WERI-Rb-1 (cell line): Measurements from ENCODE around the gene SLC19A1.

Experiments
- DNase-seq: peaks from one replicate; pipeline ENCODE4 v3.0.0-alpha.2; 2020
- H3K27ac ChIP-seq: fragments of 250-450 bp; sonication (Bioruptor Pico); 2 replicates; pipeline ENCODE4 v1.5.1; 2020; ENCODE audit warnings: mild to moderate bottlenecking, moderate library complexity
- H3K27me3 ChIP-seq: fragments of 250-450 bp; sonication (Bioruptor Pico); 2 replicates; pipeline ENCODE4 v1.5.1; 2021; ENCODE audit warnings: mild to moderate bottlenecking, low read depth, moderate library complexity; ENCODE audit not compliant: insufficient read depth, severe bottlenecking
- H3K36me3 ChIP-seq: fragments of 250-450 bp; sonication (Bioruptor Pico); 2 replicates; pipeline ENCODE4 v1.5.1; 2020; ENCODE audit warnings: mild to moderate bottlenecking, moderate library complexity
- H3K4me3 ChIP-seq: 2 replicates; pipeline ENCODE4 v1.5.1; 2011; ENCODE audit warnings: low read depth, mild to moderate bottlenecking, control low read depth, low read length
- H3K9me3 ChIP-seq: fragments of 250-450 bp; sonication (Bioruptor Pico); 2 replicates; pipeline ENCODE4 v1.5.1; 2021; ENCODE audit warnings: mild to moderate bottlenecking, moderate library complexity; ENCODE audit not compliant: severe bottlenecking
- TF ChIP-seq, protein P1 (sequence below): IDR thresholded peaks from 2 replicates; pipeline ENCODE4 v1.5.1; 2011; ENCODE audit warnings: low read depth, mild to moderate bottlenecking, control low read depth, inconsistent platforms, low read length

Gene SLC19A1

GRCh38 chr21:45575304-45575992 lies 33.2 kb upstream of the SLC19A1 start:
- H3K4me3 ChIP-seq: no peak overlapping the region
- TF ChIP-seq, protein P1, sequence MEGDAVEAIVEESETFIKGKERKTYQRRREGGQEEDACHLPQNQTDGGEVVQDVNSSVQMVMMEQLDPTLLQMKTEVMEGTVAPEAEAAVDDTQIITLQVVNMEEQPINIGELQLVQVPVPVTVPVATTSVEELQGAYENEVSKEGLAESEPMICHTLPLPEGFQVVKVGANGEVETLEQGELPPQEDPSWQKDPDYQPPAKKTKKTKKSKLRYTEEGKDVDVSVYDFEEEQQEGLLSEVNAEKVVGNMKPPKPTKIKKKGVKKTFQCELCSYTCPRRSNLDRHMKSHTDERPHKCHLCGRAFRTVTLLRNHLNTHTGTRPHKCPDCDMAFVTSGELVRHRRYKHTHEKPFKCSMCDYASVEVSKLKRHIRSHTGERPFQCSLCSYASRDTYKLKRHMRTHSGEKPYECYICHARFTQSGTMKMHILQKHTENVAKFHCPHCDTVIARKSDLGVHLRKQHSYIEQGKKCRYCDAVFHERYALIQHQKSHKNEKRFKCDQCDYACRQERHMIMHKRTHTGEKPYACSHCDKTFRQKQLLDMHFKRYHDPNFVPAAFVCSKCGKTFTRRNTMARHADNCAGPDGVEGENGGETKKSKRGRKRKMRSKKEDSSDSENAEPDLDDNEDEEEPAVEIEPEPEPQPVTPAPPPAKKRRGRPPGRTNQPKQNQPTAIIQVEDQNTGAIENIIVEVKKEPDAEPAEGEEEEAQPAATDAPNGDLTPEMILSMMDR: 0 out of 2 replicates have a peak, but pooled peaks have one; percentile 28
- peak; percentile 7 for DNase-seq
- H3K27me3 ChIP-seq: no peaks in the 10 kb centered on the region
- no peaks in the 10 kb centered on the region for H3K36me3 ChIP-seq
- no peak overlapping the region for H3K27ac ChIP-seq
- H3K9me3 ChIP-seq: no peaks in the 10 kb centered on the region

GRCh38 chr21:45574691-45575090 lies 32.5 kb upstream of the SLC19A1 start:
- no peaks in the 10 kb centered on the region for H3K27me3 ChIP-seq
- TF ChIP-seq, protein P1: no peak

DNA sequence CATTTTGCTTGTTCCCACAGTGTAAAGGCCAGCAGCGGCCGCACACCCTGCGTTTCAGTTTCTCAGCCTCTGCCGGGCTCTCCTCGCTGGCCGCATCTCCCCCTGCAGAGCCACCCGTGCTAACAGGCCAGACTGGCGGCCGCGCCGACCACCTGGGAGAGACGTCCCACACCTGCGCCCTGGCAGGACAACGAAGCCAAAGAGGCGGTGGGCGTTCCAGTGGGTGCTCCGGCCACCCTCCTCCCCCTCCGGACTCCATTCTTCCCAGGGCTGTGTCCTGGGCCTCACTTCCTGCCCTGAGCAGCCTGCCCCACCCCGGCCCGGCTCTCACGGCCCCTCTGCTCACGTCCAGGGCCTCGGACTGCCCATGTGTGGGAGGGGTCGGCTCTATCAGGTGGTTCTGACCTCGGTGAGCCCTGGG lies 31.9 kb upstream of the SLC19A1 start:
- TF ChIP-seq, protein P1: no peak
- H3K36me3 ChIP-seq: no peaks in the 10 kb centered on the region
- H3K9me3 ChIP-seq: no peaks in the 10 kb centered on the region
- DNase-seq: peak; percentile 6
- no peak overlapping the region for H3K27ac ChIP-seq
- no peaks in the 10 kb centered on the region for H3K27me3 ChIP-seq
- no peak overlapping the region for H3K4me3 ChIP-seq

More at GRCh38 chr21:45574691-45575090, 32.5 kb upstream of the SLC19A1 start:
- Histone ChIP-seq H3K4me3 (no peak overlapping the region), H3K27ac (no peak overlapping the region), H3K36me3 (no peaks in the 10 kb centered on the region), H3K9me3 (no peaks in the 10 kb centered on the region)
- peak; percentile 4 for DNase-seq

- TF ChIP-seq, protein P1: no peak
- no peaks in the 10 kb centered on the region for H3K27me3 ChIP-seq
- H3K36me3 ChIP-seq: no peaks in the 10 kb centered on the region
- peak; percentile 3 for DNase-seq
- no peak overlapping the region for H3K27ac ChIP-seq
- no peak overlapping the region for H3K4me3 ChIP-seq
- no peaks in the 10 kb centered on the region for H3K9me3 ChIP-seq
Measured at GRCh38 chr21:45573452-45574035, 31.3 kb upstream of the SLC19A1 start.

- H3K27me3 ChIP-seq: no peaks in the 10 kb centered on the region
- H3K36me3 ChIP-seq: no peaks in the 10 kb centered on the region
- DNase-seq: peak; percentile 4
- H3K27ac ChIP-seq: no peak overlapping the region
- H3K9me3 ChIP-seq: no peaks in the 10 kb centered on the region
- TF ChIP-seq, protein P1: no peak
- no peak overlapping the region for H3K4me3 ChIP-seq
Measured at GRCh38 chr21:45572783-45573451, 30.7 kb upstream of the SLC19A1 start.
